Panc1 (cell line): ENCODE results near the gene UQCC2. TPM values are rescaled to one million over a fixed set of nuclear protein-coding genes. Genes with fewer than 3 reads are reported as not detected.

Experiments
- ATAC-seq: fragments of 200-7000 bp; cut with Tn5 transposase; 2 replicates; pipeline ENCODE4 v1.9.1; 2020; ENCODE audit warnings: mild to moderate bottlenecking, moderate library complexity
- BruUV-seq: library from RNA; stranded (reverse); fragments of 400-500 nt; replicated peaks from 2 replicates; lab custom pipeline; 2021; lab: Mats Ljungman, UMichigan
- CTCF ChIA-PET: fragments of 300-600 bp; sonication (Branson Sonifier 250); formaldehyde crosslinking; loops from one replicate; lab custom pipeline; 2022; ENCODE audit warnings: antibody characterized with exemption; lab: Charles Lee
- POLR2A ChIA-PET: fragments of 300-600 bp; sonication (Branson Sonifier 250); formaldehyde crosslinking; loops from one replicate; lab custom pipeline; 2022; ENCODE audit warnings: antibody characterized with exemption; lab: Charles Lee
- DNase-seq: peaks from one replicate; pipeline ENCODE4 v3.0.0-alpha.2; 2010; ENCODE audit warnings: low read depth, low spot score
- H3K27ac ChIP-seq: 2 replicates; pipeline ENCODE4 v1.5.1; 2011; ENCODE audit warnings: mild to moderate bottlenecking, low read length, inconsistent platforms
- H3K27me3 ChIP-seq: fragments of 200-500 bp; sonication (Bioruptor generic); 2 replicates; pipeline ENCODE4 v1.6.0; 2014; ENCODE audit warnings: low read length, inconsistent platforms; ENCODE audit not compliant: control insufficient read depth, insufficient read depth
- H3K36me3 ChIP-seq: fragments of 200-500 bp; sonication (Bioruptor generic); 2 replicates; pipeline ENCODE4 v1.5.1; 2014; ENCODE audit warnings: inconsistent platforms, mild to moderate bottlenecking, low read length, moderate library complexity; ENCODE audit not compliant: control insufficient read depth, insufficient read depth
- H3K4me1 ChIP-seq: 2 replicates; pipeline ENCODE4 v1.5.1; 2011; ENCODE audit warnings: inconsistent platforms, mild to moderate bottlenecking, low read length, moderate library complexity; ENCODE audit not compliant: control insufficient read depth, insufficient read depth
- H3K4me3 ChIP-seq, 2 experiments: 2 replicates each; pipeline ENCODE4 v1.5.1; 2011 to 2012; ENCODE audit warnings: low read depth in 2 of 2, low read length in 2 of 2, mild to moderate bottlenecking in 2 of 2, inconsistent platforms in 1 of 2, moderate library complexity in 1 of 2
- H3K9me3 ChIP-seq: fragments of 200-500 bp; sonication (Bioruptor generic); 2 replicates; pipeline ENCODE4 v1.5.1; 2014; ENCODE audit warnings: low read depth, mild to moderate bottlenecking, inconsistent platforms, low read length, moderate library complexity; ENCODE audit not compliant: control insufficient read depth, insufficient read depth
- CTCF ChIP-seq: fragments of 450-650 bp; IDR thresholded peaks from 2 replicates; pipeline ENCODE4 v1.5.1; 2017; ENCODE audit warnings: mild to moderate bottlenecking
- POLR2AphosphoS5 ChIP-seq: IDR thresholded peaks from 2 replicates; pipeline ENCODE4 v1.6.1; 2012; ENCODE audit warnings: mild to moderate bottlenecking, low read depth, low read length, moderate library complexity
- REST ChIP-seq, 2 experiments: IDR thresholded peaks; 2 replicates each; pipeline ENCODE4 v1.6.1; 2011 to 2012; ENCODE audit warnings: low read depth in 2 of 2, control low read depth in 1 of 2, low read length in 1 of 2, mild to moderate bottlenecking in 1 of 2, moderate library complexity in 1 of 2; ENCODE audit not compliant: insufficient read depth in 1 of 2
- SIN3A ChIP-seq: IDR thresholded peaks from 2 replicates; pipeline ENCODE4 v1.6.1; 2012; ENCODE audit warnings: low read depth, mild to moderate bottlenecking, low read length, moderate library complexity, borderline replicate concordance; ENCODE audit not compliant: insufficient read depth
- TCF7L2 ChIP-seq: IDR thresholded peaks from 2 replicates; pipeline ENCODE4 v1.6.1; 2011; ENCODE audit warnings: mild to moderate bottlenecking, low read depth, low read length, inconsistent platforms
- in situ Hi-C: cut with HindIII; loops from 2 replicates; pipeline ENCODE4 v1.10.0; 2016; ENCODE audit warnings: low sequenced_read_pairs, low pct_unique_long_range_greater_than_20kb
- intact Hi-C: fragments of 100-400 bp; cut with micrococcal nuclease; formaldehyde crosslinking; loops from one replicate; pipeline ENCODE4 v1.10.0; 2022; ENCODE audit not compliant: unreplicated experiment
- total RNA-seq: library from RNA; stranded (reverse); gene quantifications from one replicate; pipeline ENCODE4 v1.2.1, GENCODE V29; 2021; ENCODE audit not compliant: unreplicated experiment

UQCC2 gene
- total RNA-seq, 1 experiment from 2014 or later = 135 TPM

GRCh38 chr6:33668914-33669313, 42.6 kb downstream of the UQCC2 start:
- Histone ChIP-seq H3K4me3 (no peak overlapping the region), H3K36me3 (no peaks in the 10 kb centered on the region; the same call in none of the 2 replicates), H3K27ac (no peak overlapping the region), H3K4me1 (peaks cover 13% of the 10 kb centered on the region), H3K27me3 (no peaks in the 10 kb centered on the region), H3K9me3 (no peaks in the 10 kb centered on the region)
- ChIA-PET CTCF (no interaction called here), POLR2A (no interaction called here)
- ATAC-seq (no peak), DNase-seq (no peak)
- no TSS peak for BruUV-seq
- intact Hi-C loops = no loop called here
- in situ Hi-C loops = no loop called here
- no peak for TF ChIP-seq POLR2AphosphoS5
- no peak for TF ChIP-seq TCF7L2
- TF ChIP-seq REST (IDR thresholded peaks at IDR 0.05; ENCODE audit: insufficient read depth in 1 of 2, low read depth in 2 of 2, low read length in 1 of 2) = no peak
- TF ChIP-seq SIN3A = no peak
- TF ChIP-seq CTCF = no peak

GRCh38 chr6:33668328-33668727, 43.2 kb downstream of the UQCC2 start:
- intact Hi-C loops = no loop called here
- BruUV-seq = no TSS peak
- Histone ChIP-seq H3K9me3 (no peaks in the 10 kb centered on the region), H3K4me1 (peaks cover 11% of the 10 kb centered on the region), H3K36me3 (no peaks in the 10 kb centered on the region; the same call in none of the 2 replicates), H3K27me3 (no peaks in the 10 kb centered on the region), H3K4me3 (no peak overlapping the region), H3K27ac (no peak overlapping the region)
- POLR2A ChIA-PET = no interaction called here
- in situ Hi-C loops = no loop called here
- DNase-seq (no peak), ATAC-seq (no peak)
- TF ChIP-seq POLR2AphosphoS5 (no peak), SIN3A (no peak), TCF7L2 (no peak), CTCF (no peak), REST (IDR thresholded peaks at IDR 0.05; ENCODE audit: insufficient read depth in 1 of 2, low read depth in 2 of 2, low read length in 1 of 2) (no peak)
- CTCF ChIA-PET = no interaction called here
